Calu3 (cell line): ENCODE results near the gene TNC. TPM values are rescaled to one million over a fixed set of nuclear protein-coding genes. Genes with fewer than 3 reads are reported as not detected.

Source experiments
- BruUV-seq: library from RNA; stranded (reverse); fragments of 400-500 nt; replicated peaks from 2 replicates; lab custom pipeline; 2021; lab: Mats Ljungman, UMichigan
- CTCF ChIA-PET: fragments of 300-600 bp; sonication (Branson Sonifier 250); formaldehyde crosslinking; loops from one replicate; lab custom pipeline; 2022; ENCODE audit warnings: antibody characterized with exemption; lab: Charles Lee
- DNase-seq: peaks from one replicate; pipeline ENCODE4 v3.0.0; 2022
- H3K27ac Mint-ChIP-seq: one replicate; pipeline ENCODE4 v1.8.0; 2022; ENCODE audit warnings: mixed read lengths; ENCODE audit not compliant: unreplicated experiment
- H3K27me3 Mint-ChIP-seq: one replicate; pipeline ENCODE4 v1.8.0; 2022; ENCODE audit warnings: mixed read lengths; ENCODE audit not compliant: unreplicated experiment
- H3K36me3 Mint-ChIP-seq: one replicate; pipeline ENCODE4 v1.8.0; 2022; ENCODE audit warnings: mild to moderate bottlenecking, moderate library complexity, mixed read lengths; ENCODE audit not compliant: insufficient read depth, unreplicated experiment
- H3K4me1 Mint-ChIP-seq: one replicate; pipeline ENCODE4 v1.8.0; 2022; ENCODE audit warnings: mild to moderate bottlenecking, low read depth, mixed read lengths; ENCODE audit not compliant: unreplicated experiment
- H3K4me3 Mint-ChIP-seq: one replicate; pipeline ENCODE4 v1.8.0; 2022; ENCODE audit warnings: mild to moderate bottlenecking, low read depth, moderate library complexity, mixed read lengths; ENCODE audit not compliant: unreplicated experiment
- H3K9me3 Mint-ChIP-seq: one replicate; pipeline ENCODE4 v1.8.0; 2022; ENCODE audit warnings: low read depth, mixed read lengths; ENCODE audit not compliant: unreplicated experiment
- intact Hi-C: fragments of 100-400 bp; cut with micrococcal nuclease; formaldehyde crosslinking; loops from one replicate; pipeline ENCODE4 v1.10.0; 2022; ENCODE audit not compliant: unreplicated experiment
- total RNA-seq: library from RNA; stranded (reverse); gene quantifications from 2 replicates; pipeline ENCODE4 v1.2.3, GENCODE V29; 2022
- TF ChIP-seq, protein P1 (sequence below): fragments of 200-600 bp; IDR thresholded peaks from one replicate; pipeline ENCODE4 v1.8.0; 2022; ENCODE audit warnings: antibody characterized with exemption; ENCODE audit not compliant: unreplicated experiment

Gene TNC
- total RNA-seq, 1 experiment from 2014 or later: 1.0 TPM

DNA sequence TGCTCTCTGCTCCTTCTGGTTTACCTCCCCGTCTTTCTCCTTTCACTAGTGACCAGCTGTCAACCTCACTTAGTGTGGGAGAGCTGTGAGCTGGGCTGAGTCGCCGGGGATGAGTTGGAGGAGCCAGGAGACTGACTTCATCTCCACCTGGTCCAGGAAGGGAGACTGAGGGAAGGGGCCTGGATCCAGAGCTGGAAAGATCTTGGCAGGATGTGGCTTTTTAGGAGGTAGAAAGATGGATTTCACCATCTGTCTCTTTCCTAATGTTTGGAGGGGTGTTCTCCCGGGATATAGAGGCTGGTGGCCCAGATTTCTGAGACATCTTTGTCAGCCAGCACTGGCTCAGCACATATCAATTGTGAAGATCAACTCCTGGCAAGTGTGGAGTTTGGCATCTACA lies 37.1 kb upstream of the TNC start:
- DNase-seq: no peak
- Mint-ChIP-seq H3K27me3 (peaks cover under 1% of the 10 kb centered on the region), H3K9me3 (no peaks in the 10 kb centered on the region), H3K4me1 (peaks cover 14% of the 10 kb centered on the region), H3K27ac (no peak overlapping the region), H3K36me3 (no peaks in the 10 kb centered on the region), H3K4me3 (no peak overlapping the region)
- BruUV-seq: no TSS peak
- CTCF ChIA-PET: no interaction called here
- intact Hi-C loops: no loop called here
- TF ChIP-seq, protein P1, sequence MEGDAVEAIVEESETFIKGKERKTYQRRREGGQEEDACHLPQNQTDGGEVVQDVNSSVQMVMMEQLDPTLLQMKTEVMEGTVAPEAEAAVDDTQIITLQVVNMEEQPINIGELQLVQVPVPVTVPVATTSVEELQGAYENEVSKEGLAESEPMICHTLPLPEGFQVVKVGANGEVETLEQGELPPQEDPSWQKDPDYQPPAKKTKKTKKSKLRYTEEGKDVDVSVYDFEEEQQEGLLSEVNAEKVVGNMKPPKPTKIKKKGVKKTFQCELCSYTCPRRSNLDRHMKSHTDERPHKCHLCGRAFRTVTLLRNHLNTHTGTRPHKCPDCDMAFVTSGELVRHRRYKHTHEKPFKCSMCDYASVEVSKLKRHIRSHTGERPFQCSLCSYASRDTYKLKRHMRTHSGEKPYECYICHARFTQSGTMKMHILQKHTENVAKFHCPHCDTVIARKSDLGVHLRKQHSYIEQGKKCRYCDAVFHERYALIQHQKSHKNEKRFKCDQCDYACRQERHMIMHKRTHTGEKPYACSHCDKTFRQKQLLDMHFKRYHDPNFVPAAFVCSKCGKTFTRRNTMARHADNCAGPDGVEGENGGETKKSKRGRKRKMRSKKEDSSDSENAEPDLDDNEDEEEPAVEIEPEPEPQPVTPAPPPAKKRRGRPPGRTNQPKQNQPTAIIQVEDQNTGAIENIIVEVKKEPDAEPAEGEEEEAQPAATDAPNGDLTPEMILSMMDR: no peak

DNA sequence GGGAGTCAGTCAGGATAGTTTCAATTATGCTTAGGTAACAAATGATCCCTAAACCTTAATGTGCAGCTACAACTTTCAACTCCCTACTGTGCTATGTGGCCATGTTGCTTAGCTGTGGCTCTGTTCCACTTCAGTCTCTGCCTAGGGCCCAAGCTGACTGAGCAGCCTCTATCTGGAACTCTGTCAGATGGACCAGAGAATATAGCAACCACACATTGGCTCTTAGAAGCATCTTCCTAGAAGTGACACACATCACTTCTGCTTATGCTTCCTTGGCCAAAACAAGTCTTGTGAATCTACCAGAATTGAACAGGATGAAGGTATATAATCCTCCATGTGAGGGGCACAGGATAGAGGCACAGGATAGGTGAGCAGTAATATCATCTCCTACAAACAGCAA lies 36.7 kb upstream of the TNC start:
- intact Hi-C loops: no loop called here
- Mint-ChIP-seq H3K4me3 (no peak overlapping the region), H3K27me3 (peaks cover 4% of the 10 kb centered on the region), H3K27ac (no peak overlapping the region), H3K9me3 (no peaks in the 10 kb centered on the region), H3K4me1 (peaks cover 14% of the 10 kb centered on the region), H3K36me3 (no peaks in the 10 kb centered on the region)
- TF ChIP-seq, protein P1: no peak
- CTCF ChIA-PET: no interaction called here
- DNase-seq: no peak
- no TSS peak for BruUV-seq

DNA sequence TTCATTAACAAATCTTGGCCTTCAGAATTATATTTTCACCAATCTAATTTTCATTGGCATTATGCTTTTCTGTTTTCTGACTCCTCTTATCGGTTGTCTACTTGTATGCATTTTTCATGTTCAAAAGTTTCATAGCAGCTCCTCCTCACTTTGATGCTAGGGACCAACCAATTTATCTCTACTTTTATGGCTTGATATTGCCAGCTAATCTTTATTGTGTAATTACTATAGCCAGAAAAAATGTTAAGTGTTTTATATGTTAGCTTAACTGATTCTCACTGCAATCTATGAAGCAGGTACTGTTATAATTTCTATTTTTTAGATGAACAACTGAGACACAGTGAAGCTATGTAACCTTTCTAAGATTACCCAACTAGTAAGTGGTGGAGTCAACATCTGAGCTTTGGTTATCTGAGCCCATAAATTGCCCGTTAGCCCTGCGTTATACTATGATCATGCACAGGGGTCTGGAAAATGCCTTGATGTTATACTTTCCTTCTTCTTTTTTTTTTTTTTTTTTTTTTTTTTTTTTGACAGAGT lies 34.4 kb upstream of the TNC start:
- intact Hi-C loops: no loop called here
- H3K36me3 Mint-ChIP-seq: no peaks in the 10 kb centered on the region
- no peaks in the 10 kb centered on the region for H3K9me3 Mint-ChIP-seq
- H3K4me1 Mint-ChIP-seq: peaks cover 12% of the 10 kb centered on the region
- H3K27me3 Mint-ChIP-seq: peaks cover 16% of the 10 kb centered on the region
- H3K27ac Mint-ChIP-seq: no peak overlapping the region
- TF ChIP-seq, protein P1: no peak
- no peak for DNase-seq
- no peak overlapping the region for H3K4me3 Mint-ChIP-seq
- no TSS peak for BruUV-seq
- CTCF ChIA-PET: no interaction called here

DNA sequence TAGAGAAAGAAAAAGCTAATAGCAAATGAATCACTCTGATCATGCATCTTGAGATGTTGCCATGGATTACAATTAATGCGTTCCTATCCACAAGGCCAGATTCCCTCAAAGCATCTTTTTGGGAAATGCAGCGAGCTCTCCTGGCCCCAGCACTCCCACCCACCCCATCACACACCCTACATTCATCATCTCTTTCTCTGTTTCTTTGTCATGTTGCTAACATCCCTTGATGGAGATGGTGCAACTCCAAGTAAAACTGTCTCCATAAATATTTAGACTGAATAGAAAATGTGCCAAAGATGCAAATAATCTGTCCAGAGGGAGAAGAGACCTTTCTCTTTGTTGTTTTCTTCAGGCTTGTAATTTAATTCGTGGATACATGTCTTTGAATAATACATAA lies 30.8 kb upstream of the TNC start:
- no peaks in the 10 kb centered on the region for H3K36me3 Mint-ChIP-seq
- BruUV-seq: no TSS peak

More for the DNA sequence above, 30.8 kb upstream of the TNC start:
- Mint-ChIP-seq H3K9me3 (no peaks in the 10 kb centered on the region), H3K27ac (no peak overlapping the region), H3K27me3 (peaks cover 29% of the 10 kb centered on the region), H3K4me3 (no peak overlapping the region), H3K4me1 (no peaks in the 10 kb centered on the region)
- intact Hi-C loops: no loop called here
- TF ChIP-seq, protein P1: no peak
- CTCF ChIA-PET: no interaction called here
- DNase-seq: no peak
